ENCODE results near the gene TRIM72.

- TF ChIP-seq CTCF (IDR thresholded peaks at IDR 0.05) (no peak), POLR2AphosphoS5 (IDR thresholded peaks at IDR 0.05) (peak in 2 of 4 donors; percentile 16 to 41)
Measured at GRCh38 chr16:31201582-31202413, 12.1 kb upstream of the TRIM72 start.
